Measurements from ENCODE around the gene RPLP1. TPM values are rescaled to one million over a fixed set of nuclear protein-coding genes. Genes with fewer than 3 reads are reported as not detected.

RPLP1 gene
- total and polyA plus RNA-seq, 2 of the 8 experiments (the other 6 are each of a cell fraction or from before 2014, with no cell fraction given): 2,089 to 4,387 TPM

GRCh38 chr15:69412274-69412673 lies 40.3 kb upstream of the RPLP1 start:
- Histone ChIP-seq H3K36me3 (ENCODE audit: control insufficient read depth in 2 of 4, insufficient read depth in 4 of 4, low read length in 3 of 4) (peaks cover 2 to 3% (median 2%) of the 10 kb centered on the region in 4 experiments; a peak in 5 of 8 replicates), H2BK12ac (ENCODE audit: low read depth, low read length) (no peak overlapping the region), H4K8ac (ENCODE audit: extremely low read depth, insufficient read depth, low read length) (no peak overlapping the region), H3K18ac (ENCODE audit: extremely low read depth, low read length) (no peak overlapping the region), H4K20me1 (replicated peaks in 1 of 2; ENCODE audit: control insufficient read depth in 1 of 2, insufficient read depth in 2 of 2, low read length in 2 of 2) (peaks cover 0 to 2% of the 10 kb centered on the region in 2 experiments), H3K79me1 (ENCODE audit: low read depth, low read length) (no peaks in the 10 kb centered on the region), H3K4me2 (ENCODE audit: insufficient read depth in 1 of 2, low read depth in 2 of 2, low read length in 2 of 2) (no peak overlapping the region), H3K4me1 (replicated peaks in 1 of 4; ENCODE audit: control insufficient read depth in 3 of 4, insufficient read depth in 4 of 4, low read length in 3 of 4) (peaks cover 0 to 2% (median under 1%) of the 10 kb centered on the region in 4 experiments; a peak in 2 of 7 replicates), H3K4me3 (ENCODE audit: extremely low read depth in 1 of 4, insufficient read depth in 2 of 4, low read depth in 3 of 4, low read length in 4 of 4) (no peak overlapping the region), H3K23ac (ENCODE audit: insufficient read length) (no peak overlapping the region), H3K79me2 (ENCODE audit: control insufficient read depth in 1 of 2, insufficient read depth in 2 of 2, low read length in 2 of 2) (peaks cover 5 to 24% of the 10 kb centered on the region in 2 experiments; a peak in 3 of 4 replicates), H3K14ac (ENCODE audit: insufficient read length) (no peak overlapping the region), H3K56ac (replicated peaks; ENCODE audit: insufficient read length, low read depth, low read length) (no peak overlapping the region), H4K5ac (ENCODE audit: insufficient read length, low read depth, low read length) (no peak overlapping the region), H2BK120ac (replicated peaks; ENCODE audit: low read depth, low read length) (no peak overlapping the region), H3K23me2 (ENCODE audit: low read depth, low read length) (peaks cover 5% of the 10 kb centered on the region; the same call in 1 of the 2 replicates), H2BK20ac (ENCODE audit: low read length) (no peak overlapping the region), H3K9me3 (ENCODE audit: insufficient read depth in 2 of 2, low read depth in 1 of 2, low read length in 1 of 2) (no peaks in the 10 kb centered on the region), H4K91ac (replicated peaks; ENCODE audit: insufficient read length, low read length) (no peak overlapping the region), H2AFZ (ENCODE audit: low read length) (no peak overlapping the region), H3K27ac (ENCODE audit: low read depth, low read length) (no peak overlapping the region), H3K27me3 (replicated peaks in 1 of 4; ENCODE audit: control insufficient read depth in 3 of 4, extremely low read depth in 1 of 4, insufficient read depth in 3 of 4, low read length in 3 of 4) (no peaks in the 10 kb centered on the region), H3K9ac (replicated peaks in 1 of 4; ENCODE audit: extremely low read depth in 1 of 4, low read depth in 3 of 4, low read length in 3 of 4) (no peak overlapping the region), H2BK15ac (ENCODE audit: low read length) (no peak overlapping the region), H2AK5ac (ENCODE audit: low read depth, low read length) (no peak overlapping the region), H3K4ac (replicated peaks; ENCODE audit: insufficient read length, low read depth, low read length) (no peak overlapping the region), H2BK5ac (ENCODE audit: low read depth, low read length) (no peak overlapping the region)
- POLR2A ChIA-PET (ENCODE audit: partially characterized antibody): interaction anchor here (0.8 to 2.9 kb wide), 3 partner anchors 20 to 421 kb away, joined by 3 to 13 read pairs (median 4); partner anchors contain the start of gene RPLP1
- FAIRE-seq (no peak), DNase-seq (ENCODE audit: low read depth in 1 of 2, low spot score in 2 of 2) (no peak)
- TF ChIP-seq, protein P1, sequence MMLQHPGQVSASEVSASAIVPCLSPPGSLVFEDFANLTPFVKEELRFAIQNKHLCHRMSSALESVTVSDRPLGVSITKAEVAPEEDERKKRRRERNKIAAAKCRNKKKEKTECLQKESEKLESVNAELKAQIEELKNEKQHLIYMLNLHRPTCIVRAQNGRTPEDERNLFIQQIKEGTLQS (IDR thresholded peaks at IDR 0.05; ENCODE audit: insufficient read depth, low read depth, low read length): no peak
- CTCF ChIA-PET (ENCODE audit: partially characterized antibody): interaction anchor here (0.8 to 2.3 kb wide), 4 partner anchors 18 to 355 kb away, joined by 3 to 10 read pairs (median 5); no protein-coding TSS in a partner anchor

All from H1 (cell line).